ENCODE results near the gene LRRK1. TPM values are rescaled to one million over a fixed set of nuclear protein-coding genes. Genes with fewer than 3 reads are reported as not detected.

LRRK1 gene
- total RNA-seq, 1 donor from 2014 or later: 105 TPM

GRCh38 chr15:101033801-101034200, 114.6 kb downstream of the LRRK1 start:
- Histone ChIP-seq H3K4me1 (no peaks in the 10 kb centered on the region), H3K9me3 (peaks cover 0 to 13% of the 10 kb centered on the region in 2 donors), H3K4me3 (no peak overlapping the region), H3K27ac (no peak overlapping the region), H3K27me3 (no peaks in the 10 kb centered on the region), H3K36me3 (peaks cover 0 to 14% of the 10 kb centered on the region in 2 donors)
- DNase-seq (ENCODE audit: low spot score in 2 of 2): no peak
- TF ChIP-seq, protein P1, sequence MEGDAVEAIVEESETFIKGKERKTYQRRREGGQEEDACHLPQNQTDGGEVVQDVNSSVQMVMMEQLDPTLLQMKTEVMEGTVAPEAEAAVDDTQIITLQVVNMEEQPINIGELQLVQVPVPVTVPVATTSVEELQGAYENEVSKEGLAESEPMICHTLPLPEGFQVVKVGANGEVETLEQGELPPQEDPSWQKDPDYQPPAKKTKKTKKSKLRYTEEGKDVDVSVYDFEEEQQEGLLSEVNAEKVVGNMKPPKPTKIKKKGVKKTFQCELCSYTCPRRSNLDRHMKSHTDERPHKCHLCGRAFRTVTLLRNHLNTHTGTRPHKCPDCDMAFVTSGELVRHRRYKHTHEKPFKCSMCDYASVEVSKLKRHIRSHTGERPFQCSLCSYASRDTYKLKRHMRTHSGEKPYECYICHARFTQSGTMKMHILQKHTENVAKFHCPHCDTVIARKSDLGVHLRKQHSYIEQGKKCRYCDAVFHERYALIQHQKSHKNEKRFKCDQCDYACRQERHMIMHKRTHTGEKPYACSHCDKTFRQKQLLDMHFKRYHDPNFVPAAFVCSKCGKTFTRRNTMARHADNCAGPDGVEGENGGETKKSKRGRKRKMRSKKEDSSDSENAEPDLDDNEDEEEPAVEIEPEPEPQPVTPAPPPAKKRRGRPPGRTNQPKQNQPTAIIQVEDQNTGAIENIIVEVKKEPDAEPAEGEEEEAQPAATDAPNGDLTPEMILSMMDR (IDR thresholded peaks at IDR 0.05): no peak
- intact Hi-C loops (cut with DNase I): no loop called here

DNA sequence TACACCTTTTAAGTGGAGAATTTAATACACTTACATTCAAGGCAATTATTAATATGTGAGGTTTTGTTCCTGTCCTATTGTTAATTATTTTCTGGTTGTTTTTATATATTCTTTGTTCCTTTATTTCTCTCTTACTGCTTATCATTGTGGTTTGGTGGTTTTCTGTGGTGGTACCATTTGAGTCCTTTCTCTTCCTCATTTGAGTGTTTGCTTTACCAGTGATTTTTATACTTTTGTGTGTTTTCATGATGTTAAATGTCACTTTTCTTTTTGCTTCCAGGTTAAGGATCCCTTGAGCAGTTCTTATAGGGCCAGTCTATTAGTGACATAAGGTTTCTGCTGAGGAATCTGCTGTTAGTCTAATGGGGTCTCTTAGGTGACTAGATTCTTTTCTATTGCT, 116.5 kb downstream of the LRRK1 start:
- H3K4me1 ChIP-seq: no peaks in the 10 kb centered on the region
- DNase-seq (ENCODE audit: low spot score in 2 of 2): no peak
- intact Hi-C loops (cut with DNase I): no loop called here
- peaks cover 0 to 13% of the 10 kb centered on the region in 2 donors for H3K9me3 ChIP-seq
- no peaks in the 10 kb centered on the region for H3K36me3 ChIP-seq
- no peak overlapping the region for H3K27ac ChIP-seq
- TF ChIP-seq, protein P1 (IDR thresholded peaks at IDR 0.05): no peak
- no peak overlapping the region for H3K4me3 ChIP-seq
- H3K27me3 ChIP-seq: no peaks in the 10 kb centered on the region

GRCh38 chr15:101036189-101036588, 117.0 kb downstream of the LRRK1 start:
- no peak for DNase-seq (ENCODE audit: low spot score in 2 of 2)
- Histone ChIP-seq H3K27me3 (no peaks in the 10 kb centered on the region), H3K4me3 (no peak overlapping the region), H3K27ac (no peak overlapping the region), H3K36me3 (no peaks in the 10 kb centered on the region), H3K9me3 (peaks cover 0 to 13% of the 10 kb centered on the region in 2 donors), H3K4me1 (no peaks in the 10 kb centered on the region)
- intact Hi-C loops (cut with DNase I): no loop called here
- TF ChIP-seq, protein P1 (IDR thresholded peaks at IDR 0.05): no peak

- H3K27ac ChIP-seq: no peak overlapping the region
- H3K4me1 ChIP-seq: no peaks in the 10 kb centered on the region
- no peak overlapping the region for H3K4me3 ChIP-seq
- intact Hi-C loops (cut with DNase I): no loop called here
- TF ChIP-seq, protein P1 (IDR thresholded peaks at IDR 0.05): no peak
- H3K36me3 ChIP-seq: peaks cover 0 to under 1% of the 10 kb centered on the region in 2 donors
- no peaks in the 10 kb centered on the region for H3K27me3 ChIP-seq
- peak in 1 of 2 donors; percentile 41 for DNase-seq (ENCODE audit: low spot score in 2 of 2)
- H3K9me3 ChIP-seq: peaks cover 0 to 13% of the 10 kb centered on the region in 2 donors
Measured at GRCh38 chr15:101037090-101037830, 118.1 kb downstream of the LRRK1 start.

DNA sequence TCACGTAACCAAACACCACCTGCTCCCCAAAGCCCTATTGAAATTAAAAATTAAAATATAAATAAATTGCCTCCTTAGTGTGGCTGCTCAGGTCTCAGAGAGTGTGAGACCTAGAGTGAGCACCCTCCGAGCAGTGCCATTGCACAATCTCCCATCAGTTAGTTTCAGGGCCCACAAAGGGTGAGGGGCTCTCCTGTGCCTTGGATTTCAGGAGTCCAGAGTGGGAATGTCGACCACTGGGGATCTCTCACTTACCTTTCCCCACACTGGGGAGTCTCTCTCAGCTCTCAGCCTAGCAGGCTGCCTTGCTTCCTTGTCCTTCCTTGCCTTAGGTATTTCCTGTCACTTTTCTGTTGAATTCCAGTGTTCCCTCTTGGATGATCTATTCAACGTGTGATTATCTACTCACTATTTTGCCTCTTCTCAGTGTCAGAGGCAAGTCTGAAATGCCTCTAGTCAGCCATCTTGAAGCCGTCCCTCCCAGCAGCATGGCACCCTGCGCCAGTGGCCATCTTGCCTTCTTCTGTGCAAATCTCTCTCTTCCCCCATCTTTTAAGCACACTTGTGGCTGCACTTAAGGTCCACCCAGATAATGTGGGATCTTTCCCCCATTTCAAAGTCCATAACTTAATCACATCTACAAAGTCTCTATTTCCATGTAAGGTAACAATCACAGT, 119.3 kb downstream of the LRRK1 start:
- peak in 1 of 2 donors; percentile 34 for DNase-seq (ENCODE audit: low spot score in 2 of 2)
- intact Hi-C loops (cut with DNase I): no loop called here
- TF ChIP-seq, protein P1 (IDR thresholded peaks at IDR 0.05): no peak

More for the DNA sequence above, 119.3 kb downstream of the LRRK1 start:
- H3K27me3 ChIP-seq: no peaks in the 10 kb centered on the region
- H3K27ac ChIP-seq: no peak overlapping the region
- H3K36me3 ChIP-seq: peaks cover 0 to 11% of the 10 kb centered on the region in 2 donors
- no peak overlapping the region for H3K4me3 ChIP-seq
- no peaks in the 10 kb centered on the region for H3K4me1 ChIP-seq
- peaks cover 0 to 13% of the 10 kb centered on the region in 2 donors for H3K9me3 ChIP-seq
